HEK293 (cell line): ENCODE data around the gene C2orf69.

Experiments
- FEZF1 ChIP-seq: fragments of 450-650 bp; formaldehyde crosslinking; IDR thresholded peaks from 2 replicates; pipeline ENCODE4 v1.5.1; 2016; ENCODE audit warnings: missing biosample characterization, missing genetic modification characterization
- GLIS2 ChIP-seq: fragments of 450-650 bp; formaldehyde crosslinking; IDR thresholded peaks from 2 replicates; pipeline ENCODE4 v1.5.1; 2016; ENCODE audit warnings: missing biosample characterization, missing genetic modification characterization
- HOXC10 ChIP-seq: sonication (generic); formaldehyde crosslinking; IDR thresholded peaks from 2 replicates; pipeline ENCODE4 v1.8.1; 2023; ENCODE audit warnings: mild to moderate bottlenecking, missing genetic modification reagents
- KLF10 ChIP-seq: fragments of 450-650 bp; IDR thresholded peaks from 2 replicates; pipeline ENCODE4 v1.5.1; 2018; ENCODE audit warnings: missing biosample characterization, mild to moderate bottlenecking, missing genetic modification characterization
- KLF8 ChIP-seq: fragments of 450-650 bp; formaldehyde crosslinking; IDR thresholded peaks from 2 replicates; pipeline ENCODE4 v1.5.1; 2016; ENCODE audit warnings: missing biosample characterization, missing genetic modification characterization
- PATZ1 ChIP-seq: fragments of 450-650 bp; formaldehyde crosslinking; IDR thresholded peaks from 2 replicates; pipeline ENCODE4 v1.5.1; 2016; ENCODE audit warnings: missing biosample characterization, missing genetic modification characterization
- SALL2 ChIP-seq: fragments of 450-650 bp; formaldehyde crosslinking; IDR thresholded peaks from 2 replicates; pipeline ENCODE4 v1.5.0; 2017; ENCODE audit warnings: missing biosample characterization, mild to moderate bottlenecking, missing genetic modification characterization, borderline replicate concordance
- TRIM28 ChIP-seq: IDR thresholded peaks from 2 replicates; pipeline ENCODE4 v1.6.1; 2011; ENCODE audit warnings: low read length, control low read depth, borderline replicate concordance
- YY1 ChIP-seq: fragments of 450-650 bp; formaldehyde crosslinking; IDR thresholded peaks from 2 replicates; pipeline ENCODE4 v1.5.1; 2018; ENCODE audit warnings: missing biosample characterization, missing genetic modification characterization
- ZBTB21 ChIP-seq: fragments of 450-650 bp; formaldehyde crosslinking; IDR thresholded peaks from 2 replicates; pipeline ENCODE4 v1.5.1; 2017; ENCODE audit warnings: missing biosample characterization, missing genetic modification characterization
- ZEB2 ChIP-seq: fragments of 450-650 bp; formaldehyde crosslinking; IDR thresholded peaks from 2 replicates; pipeline ENCODE4 v1.5.1; 2016; ENCODE audit warnings: missing biosample characterization, missing genetic modification characterization
- ZNF10 ChIP-seq: fragments of 450-650 bp; formaldehyde crosslinking; IDR thresholded peaks from 2 replicates; pipeline ENCODE4 v1.5.1; 2017; ENCODE audit warnings: missing biosample characterization, missing genetic modification characterization
- ZNF112 ChIP-seq: fragments of 450-650 bp; formaldehyde crosslinking; IDR thresholded peaks from 2 replicates; pipeline ENCODE4 v1.5.0; 2017; ENCODE audit warnings: missing biosample characterization, missing genetic modification characterization
- ZNF202 ChIP-seq: fragments of 450-650 bp; formaldehyde crosslinking; IDR thresholded peaks from 2 replicates; pipeline ENCODE4 v1.5.1; 2016; ENCODE audit warnings: missing biosample characterization, missing genetic modification characterization, borderline replicate concordance
- ZNF221 ChIP-seq: fragments of 450-650 bp; formaldehyde crosslinking; IDR thresholded peaks from 2 replicates; pipeline ENCODE4 v1.5.1; 2017; ENCODE audit warnings: missing biosample characterization, missing genetic modification characterization, borderline replicate concordance
- ZNF266 ChIP-seq: fragments of 450-650 bp; formaldehyde crosslinking; IDR thresholded peaks from 2 replicates; pipeline ENCODE4 v1.5.1; 2016; ENCODE audit warnings: missing biosample characterization, missing genetic modification characterization, low read depth
- ZNF292 ChIP-seq: fragments of 450-650 bp; formaldehyde crosslinking; IDR thresholded peaks from 2 replicates; pipeline ENCODE4 v1.5.1; 2016; ENCODE audit warnings: low read depth, missing biosample characterization, missing genetic modification characterization, borderline replicate concordance
- ZNF302 ChIP-seq: fragments of 450-650 bp; formaldehyde crosslinking; IDR thresholded peaks from 2 replicates; pipeline ENCODE4 v1.5.1; 2016; ENCODE audit warnings: missing biosample characterization, missing genetic modification characterization, low read depth
- ZNF398 ChIP-seq: fragments of 450-650 bp; formaldehyde crosslinking; IDR thresholded peaks from 2 replicates; pipeline ENCODE4 v1.5.1; 2017; ENCODE audit warnings: missing biosample characterization, missing genetic modification characterization
- ZNF416 ChIP-seq: fragments of 450-650 bp; formaldehyde crosslinking; IDR thresholded peaks from 2 replicates; pipeline ENCODE4 v1.5.1; 2016; ENCODE audit warnings: missing biosample characterization, missing genetic modification characterization
- ZNF501 ChIP-seq: fragments of 450-650 bp; formaldehyde crosslinking; IDR thresholded peaks from 2 replicates; pipeline ENCODE4 v1.5.1; 2016; ENCODE audit warnings: missing biosample characterization, missing genetic modification characterization
- ZNF596 ChIP-seq: fragments of 450-650 bp; IDR thresholded peaks from 2 replicates; pipeline ENCODE4 v1.5.0; 2018; ENCODE audit warnings: missing biosample characterization, mild to moderate bottlenecking, missing genetic modification characterization, moderate library complexity
- ZNF623 ChIP-seq: fragments of 450-650 bp; formaldehyde crosslinking; IDR thresholded peaks from 2 replicates; pipeline ENCODE4 v1.5.1; 2016; ENCODE audit warnings: missing biosample characterization, missing genetic modification characterization
- ZNF654 ChIP-seq: fragments of 450-650 bp; formaldehyde crosslinking; IDR thresholded peaks from 2 replicates; pipeline ENCODE4 v1.5.1; 2016; ENCODE audit warnings: low read depth, missing biosample characterization, missing genetic modification characterization
- ZNF701 ChIP-seq: fragments of 450-650 bp; formaldehyde crosslinking; IDR thresholded peaks from 2 replicates; pipeline ENCODE4 v1.5.1; 2016; ENCODE audit warnings: missing biosample characterization, missing genetic modification characterization
- ZSCAN4 ChIP-seq: fragments of 450-650 bp; formaldehyde crosslinking; IDR thresholded peaks from 2 replicates; pipeline ENCODE4 v1.5.1; 2017; ENCODE audit warnings: missing biosample characterization, missing genetic modification characterization
- TF ChIP-seq, protein P1 (sequence below): fragments of 450-650 bp; IDR thresholded peaks from 2 replicates; pipeline ENCODE4 v1.5.1; 2018; ENCODE audit warnings: missing biosample characterization, mild to moderate bottlenecking, missing genetic modification characterization
- TF ChIP-seq, protein P2 (sequence below): fragments of 450-650 bp; formaldehyde crosslinking; IDR thresholded peaks from 2 replicates; pipeline ENCODE4 v1.5.1; 2017; ENCODE audit warnings: missing biosample characterization, mild to moderate bottlenecking, missing genetic modification characterization, moderate library complexity

The C2orf69 gene

GRCh38 chr2:199911052-199911876, at the start of gene C2orf69 (continued):
- TF ChIP-seq ZSCAN4 (tag by site-specific recombination) (no peak), KLF8 (tag by site-specific recombination) (peak; percentile 35; the same call in 1 of the 2 replicates), ZNF112 (tag by site-specific recombination) (no peak), ZNF398 (tag by site-specific recombination) (peak; percentile 70; the same call in 1 of the 2 replicates), KLF10 (tag by site-specific recombination) (no peak), YY1 (no peak), ZNF623 (no peak), ZNF292 (no peak), ZNF501 (tag by site-specific recombination) (0 out of 2 replicates have a peak, but pooled peaks have one; percentile 47), TRIM28 (no peak), ZBTB21 (tag by site-specific recombination) (peak; percentile 48; the same call in 1 of the 2 replicates), ZNF302 (tag by site-specific recombination) (no peak), ZNF202 (tag by site-specific recombination) (no peak), ZNF266 (tag by site-specific recombination) (no peak), ZNF701 (tag by site-specific recombination) (no peak), ZNF654 (no peak), ZNF596 (tag by site-specific recombination) (no peak), ZNF10 (no peak), HOXC10 (CRISPR knock-in tag) (no peak), ZEB2 (tag by site-specific recombination) (no peak; the same call in 1 of the 2 replicates), FEZF1 (tag by site-specific recombination) (no peak), ZNF416 (no peak), PATZ1 (tag by site-specific recombination) (no peak), SALL2 (no peak), GLIS2 (tag by site-specific recombination) (peak; percentile 18; the same call in 1 of the 2 replicates), ZNF221 (no peak)
- TF ChIP-seq, protein P1, sequence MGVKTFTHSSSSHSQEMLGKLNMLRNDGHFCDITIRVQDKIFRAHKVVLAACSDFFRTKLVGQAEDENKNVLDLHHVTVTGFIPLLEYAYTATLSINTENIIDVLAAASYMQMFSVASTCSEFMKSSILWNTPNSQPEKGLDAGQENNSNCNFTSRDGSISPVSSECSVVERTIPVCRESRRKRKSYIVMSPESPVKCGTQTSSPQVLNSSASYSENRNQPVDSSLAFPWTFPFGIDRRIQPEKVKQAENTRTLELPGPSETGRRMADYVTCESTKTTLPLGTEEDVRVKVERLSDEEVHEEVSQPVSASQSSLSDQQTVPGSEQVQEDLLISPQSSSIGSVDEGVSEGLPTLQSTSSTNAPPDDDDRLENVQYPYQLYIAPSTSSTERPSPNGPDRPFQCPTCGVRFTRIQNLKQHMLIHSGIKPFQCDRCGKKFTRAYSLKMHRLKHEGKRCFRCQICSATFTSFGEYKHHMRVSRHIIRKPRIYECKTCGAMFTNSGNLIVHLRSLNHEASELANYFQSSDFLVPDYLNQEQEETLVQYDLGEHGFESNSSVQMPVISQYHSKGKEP: no peak
- TF ChIP-seq, protein P2, sequence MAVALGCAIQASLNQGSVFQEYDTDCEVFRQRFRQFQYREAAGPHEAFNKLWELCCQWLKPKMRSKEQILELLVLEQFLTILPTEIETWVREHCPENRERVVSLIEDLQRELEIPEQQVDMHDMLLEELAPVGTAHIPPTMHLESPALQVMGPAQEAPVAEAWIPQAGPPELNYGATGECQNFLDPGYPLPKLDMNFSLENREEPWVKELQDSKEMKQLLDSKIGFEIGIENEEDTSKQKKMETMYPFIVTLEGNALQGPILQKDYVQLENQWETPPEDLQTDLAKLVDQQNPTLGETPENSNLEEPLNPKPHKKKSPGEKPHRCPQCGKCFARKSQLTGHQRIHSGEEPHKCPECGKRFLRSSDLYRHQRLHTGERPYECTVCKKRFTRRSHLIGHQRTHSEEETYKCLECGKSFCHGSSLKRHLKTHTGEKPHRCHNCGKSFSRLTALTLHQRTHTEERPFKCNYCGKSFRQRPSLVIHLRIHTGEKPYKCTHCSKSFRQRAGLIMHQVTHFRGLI (tag by site-specific recombination): no peak
